ENCODE measurements around the gene MYO7B. TPM values are rescaled to one million over a fixed set of nuclear protein-coding genes. Genes with fewer than 3 reads are reported as not detected.

Gene MYO7B
- total RNA-seq, 4 donors from 2014 or later: 2.3 to 13.0 (median 4.8) TPM

GRCh38 chr2:127596311-127597045 is 61.0 kb downstream of the MYO7B start:
- intact Hi-C loops (cut with DNase I; ENCODE audit: low total_unique reads): no loop called here
- TF ChIP-seq CTCF (IDR thresholded peaks at IDR 0.05) (no peak), POLR2A (IDR thresholded peaks at IDR 0.05) (no peak)
- peak in 1 of 2 donors; percentile 59 for DNase-seq (ENCODE audit: low spot score in 2 of 2)
- 92 to 95% methylated on average over 14 of the region's 14 CpGs for WGBS, 2 donors
- no peak overlapping the region for H3K4me3 ChIP-seq (ENCODE audit: low read depth, poor library complexity, severe bottlenecking)

- no peak for TF ChIP-seq POLR2A (IDR thresholded peaks at IDR 0.05)
- TF ChIP-seq CTCF (IDR thresholded peaks at IDR 0.05): no peak
- no peak overlapping the region for H3K4me3 ChIP-seq (ENCODE audit: low read depth, poor library complexity, severe bottlenecking)
- intact Hi-C loops (cut with DNase I; ENCODE audit: low total_unique reads): no loop called here
- peak in 1 of 2 donors; percentile 50 for DNase-seq (ENCODE audit: low spot score in 2 of 2)
- 87 to 88% methylated on average over 17 of the region's 17 CpGs for WGBS, 2 donors
These were observed 61.8 kb downstream of the MYO7B start for GRCh38 chr2:127597046-127597983.

GRCh38 chr2:127597984-127598380 is 62.5 kb downstream of the MYO7B start:
- TF ChIP-seq POLR2A (IDR thresholded peaks at IDR 0.05): no peak
- no peak for TF ChIP-seq CTCF (IDR thresholded peaks at IDR 0.05)
- DNase-seq (ENCODE audit: low spot score in 2 of 2): no peak
- 71 to 73% methylated on average over 4 of the region's 4 CpGs for WGBS, 2 donors
- intact Hi-C loops (cut with DNase I; ENCODE audit: low total_unique reads): no loop called here
- H3K4me3 ChIP-seq (ENCODE audit: low read depth, poor library complexity, severe bottlenecking): no peak overlapping the region

GRCh38 chr2:127598711-127599110 is 63.2 kb downstream of the MYO7B start:
- intact Hi-C loops (cut with DNase I; ENCODE audit: low total_unique reads): no loop called here
- TF ChIP-seq CTCF (IDR thresholded peaks at IDR 0.05) (no peak), POLR2A (IDR thresholded peaks at IDR 0.05) (no peak)
- 95 to 96% methylated on average over 3 of the region's 3 CpGs for WGBS, 2 donors
- H3K4me3 ChIP-seq (ENCODE audit: low read depth, poor library complexity, severe bottlenecking): no peak overlapping the region
- DNase-seq (ENCODE audit: low spot score in 2 of 2): no peak

- 58 to 59% methylated on average over 3 of the region's 3 CpGs for WGBS, 2 donors
- intact Hi-C loops (cut with DNase I; ENCODE audit: low total_unique reads): no loop called here
- no peak overlapping the region for H3K4me3 ChIP-seq (ENCODE audit: low read depth, poor library complexity, severe bottlenecking)
- no peak for DNase-seq (ENCODE audit: low spot score in 2 of 2)
- no peak for TF ChIP-seq POLR2A (IDR thresholded peaks at IDR 0.05)
- no peak for TF ChIP-seq CTCF (IDR thresholded peaks at IDR 0.05)
These were observed 63.7 kb downstream of the MYO7B start for GRCh38 chr2:127599211-127599610.

All from lower leg skin (tissue), 4 donors.